GM18519 (cell line): Measurements from ENCODE around the gene DENND2A.
"Not testable (repeated sequence)": the region's sequence is repeated elsewhere in the genome, so short reads cannot be mapped to it uniquely, and the experiment has no call there.

Source experiments
- ATAC-seq: cut with Tn5 transposase; IDR thresholded peaks from one replicate; pipeline ENCODE4 v1.9.1; 2021; ENCODE audit warnings: mild to moderate bottlenecking, moderate library complexity; ENCODE audit not compliant: unreplicated experiment, low FRiP score

The DENND2A gene, protein sequence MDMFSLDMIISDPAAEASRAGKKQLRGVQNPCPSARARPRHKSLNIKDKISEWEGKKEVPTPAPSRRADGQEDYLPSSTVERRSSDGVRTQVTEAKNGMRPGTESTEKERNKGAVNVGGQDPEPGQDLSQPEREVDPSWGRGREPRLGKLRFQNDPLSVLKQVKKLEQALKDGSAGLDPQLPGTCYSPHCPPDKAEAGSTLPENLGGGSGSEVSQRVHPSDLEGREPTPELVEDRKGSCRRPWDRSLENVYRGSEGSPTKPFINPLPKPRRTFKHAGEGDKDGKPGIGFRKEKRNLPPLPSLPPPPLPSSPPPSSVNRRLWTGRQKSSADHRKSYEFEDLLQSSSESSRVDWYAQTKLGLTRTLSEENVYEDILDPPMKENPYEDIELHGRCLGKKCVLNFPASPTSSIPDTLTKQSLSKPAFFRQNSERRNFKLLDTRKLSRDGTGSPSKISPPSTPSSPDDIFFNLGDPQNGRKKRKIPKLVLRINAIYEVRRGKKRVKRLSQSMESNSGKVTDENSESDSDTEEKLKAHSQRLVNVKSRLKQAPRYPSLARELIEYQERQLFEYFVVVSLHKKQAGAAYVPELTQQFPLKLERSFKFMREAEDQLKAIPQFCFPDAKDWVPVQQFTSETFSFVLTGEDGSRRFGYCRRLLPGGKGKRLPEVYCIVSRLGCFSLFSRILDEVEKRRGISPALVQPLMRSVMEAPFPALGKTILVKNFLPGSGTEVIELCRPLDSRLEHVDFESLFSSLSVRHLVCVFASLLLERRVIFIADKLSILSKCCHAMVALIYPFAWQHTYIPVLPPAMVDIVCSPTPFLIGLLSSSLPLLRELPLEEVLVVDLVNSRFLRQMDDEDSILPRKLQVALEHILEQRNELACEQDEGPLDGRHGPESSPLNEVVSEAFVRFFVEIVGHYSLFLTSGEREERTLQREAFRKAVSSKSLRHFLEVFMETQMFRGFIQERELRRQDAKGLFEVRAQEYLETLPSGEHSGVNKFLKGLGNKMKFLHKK

DNA sequence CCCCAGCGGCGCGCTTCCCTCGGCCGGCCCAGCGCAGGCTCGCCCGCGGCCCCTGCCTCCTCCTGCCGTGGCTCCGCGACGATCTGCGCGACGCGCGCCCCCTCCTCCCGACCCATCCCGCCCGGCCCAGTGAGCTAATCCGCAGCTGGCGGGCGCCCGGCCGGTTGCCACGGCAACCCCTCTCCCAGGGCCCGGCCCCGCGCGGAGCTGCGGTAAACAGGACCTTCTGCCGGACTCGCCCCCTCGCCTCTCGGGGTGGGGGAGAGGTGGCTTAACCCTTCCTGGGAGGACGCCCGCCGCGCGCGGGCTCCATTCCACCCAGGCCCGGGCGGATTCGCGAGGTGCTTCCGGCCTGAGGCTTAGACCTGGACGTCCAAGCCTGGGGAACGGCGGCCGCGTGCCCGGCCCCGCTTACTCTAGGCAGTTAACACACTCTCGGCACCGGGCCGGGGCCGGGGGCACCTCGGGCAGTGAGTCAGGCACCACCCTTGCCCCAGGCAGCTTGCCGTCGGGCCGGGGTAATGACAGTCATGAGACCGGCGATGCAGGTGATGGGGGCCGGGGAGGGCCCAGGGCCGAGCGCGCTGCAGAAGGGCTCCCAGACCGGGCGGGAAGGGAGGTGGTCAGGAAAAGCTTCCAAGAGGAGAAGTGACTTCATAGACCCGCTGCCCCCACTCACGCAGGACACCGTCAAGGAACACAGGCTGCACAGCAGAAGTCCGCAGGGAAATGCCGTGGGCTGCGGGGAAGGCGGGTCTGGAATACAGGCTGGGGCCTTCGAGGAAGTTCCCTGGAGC lies at the start of gene DENND2A:
TSS of gene DENND2A (minus strand) at position 87 of the 797 bp plus-strand sequence. CDS start 38,416 bp downstream, outside the sequence.
- ATAC-seq: no peak

DNA sequence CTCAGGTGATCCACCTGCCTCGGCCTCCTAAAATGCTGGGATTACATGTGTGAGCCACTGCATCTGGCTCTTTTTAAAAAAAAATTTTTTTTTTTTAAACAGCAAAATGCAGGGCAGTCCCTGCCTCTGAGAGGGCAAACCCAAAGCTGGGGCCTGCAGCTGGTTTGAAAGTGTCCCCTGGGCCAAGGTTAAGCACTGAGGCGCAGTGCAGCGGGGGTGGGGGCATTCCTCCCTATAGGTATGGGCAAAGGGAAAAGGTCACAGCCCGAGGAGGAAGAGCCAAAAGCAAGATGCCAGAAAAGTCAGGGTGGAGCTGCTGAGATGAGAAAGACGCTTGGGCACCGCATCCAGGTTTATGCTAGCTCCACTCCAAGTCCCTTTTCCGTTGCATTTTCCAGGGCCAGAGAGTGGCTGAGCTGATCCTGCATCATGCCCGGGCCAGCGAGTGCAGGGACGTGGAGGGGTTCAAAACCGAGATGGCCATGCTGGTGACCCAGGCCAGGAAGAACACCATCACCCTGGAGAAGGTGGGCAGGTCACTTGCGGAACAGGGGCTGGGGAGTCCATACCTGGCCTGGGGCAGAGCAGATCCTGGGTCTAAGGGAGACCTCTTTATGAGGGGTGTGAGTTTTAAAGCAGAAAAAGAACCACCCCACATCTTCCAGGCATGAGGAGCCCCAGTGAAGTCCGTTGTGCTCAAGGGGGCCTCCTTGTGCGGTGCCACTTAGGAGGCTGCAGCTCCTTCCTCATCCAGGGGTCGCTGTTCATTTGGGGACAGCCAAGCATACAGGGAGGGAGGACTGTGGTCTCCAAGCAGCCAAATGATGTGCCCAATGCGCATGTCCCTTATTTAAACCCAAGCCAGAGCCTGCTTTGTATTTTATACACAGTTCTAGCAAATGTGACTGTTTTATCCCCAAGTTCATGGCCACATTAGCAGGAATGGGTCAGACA lies 48.9 kb upstream of the DENND2A start:
- ATAC-seq: no peak

DNA sequence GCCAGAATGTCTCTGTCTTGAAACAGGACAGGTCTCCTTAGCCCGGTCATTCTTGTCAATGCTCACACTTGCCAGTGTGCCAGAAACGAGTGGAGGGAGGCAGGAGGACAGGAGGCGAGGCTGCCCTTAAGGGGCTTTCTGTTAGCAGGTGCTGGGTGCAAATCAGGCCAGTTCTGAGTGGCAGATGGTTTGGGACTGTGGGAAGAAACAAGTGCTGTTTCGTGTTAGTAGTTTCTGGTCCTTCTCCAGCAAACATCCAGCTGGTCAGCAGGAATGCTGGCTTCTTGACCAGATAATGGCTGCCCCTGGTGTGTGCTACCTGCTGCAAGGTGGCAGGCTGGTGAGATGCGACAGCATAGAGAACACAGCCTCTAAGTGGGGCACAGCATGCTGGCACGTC lies 47.7 kb upstream of the DENND2A start:
- no peak for ATAC-seq

DNA sequence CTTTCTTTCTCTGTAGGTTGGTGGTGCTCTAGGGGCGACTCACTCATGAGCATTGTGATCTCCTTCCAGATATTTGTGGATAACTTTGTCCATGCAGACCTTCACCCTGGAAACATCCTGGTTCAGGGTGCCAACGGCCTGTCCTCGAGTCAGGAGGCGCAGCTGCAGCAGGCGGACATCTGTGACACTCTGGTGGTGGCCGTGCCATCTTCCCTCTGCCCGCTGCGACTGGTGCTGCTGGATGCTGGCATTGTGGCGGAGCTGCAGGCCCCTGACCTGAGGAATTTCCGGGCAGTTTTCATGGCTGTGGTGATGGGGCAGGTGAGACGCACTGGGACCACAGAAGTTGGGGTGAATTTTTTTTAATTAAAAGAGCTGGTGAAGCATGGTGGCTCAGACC lies 46.3 kb upstream of the DENND2A start:
- no peak for ATAC-seq

DNA sequence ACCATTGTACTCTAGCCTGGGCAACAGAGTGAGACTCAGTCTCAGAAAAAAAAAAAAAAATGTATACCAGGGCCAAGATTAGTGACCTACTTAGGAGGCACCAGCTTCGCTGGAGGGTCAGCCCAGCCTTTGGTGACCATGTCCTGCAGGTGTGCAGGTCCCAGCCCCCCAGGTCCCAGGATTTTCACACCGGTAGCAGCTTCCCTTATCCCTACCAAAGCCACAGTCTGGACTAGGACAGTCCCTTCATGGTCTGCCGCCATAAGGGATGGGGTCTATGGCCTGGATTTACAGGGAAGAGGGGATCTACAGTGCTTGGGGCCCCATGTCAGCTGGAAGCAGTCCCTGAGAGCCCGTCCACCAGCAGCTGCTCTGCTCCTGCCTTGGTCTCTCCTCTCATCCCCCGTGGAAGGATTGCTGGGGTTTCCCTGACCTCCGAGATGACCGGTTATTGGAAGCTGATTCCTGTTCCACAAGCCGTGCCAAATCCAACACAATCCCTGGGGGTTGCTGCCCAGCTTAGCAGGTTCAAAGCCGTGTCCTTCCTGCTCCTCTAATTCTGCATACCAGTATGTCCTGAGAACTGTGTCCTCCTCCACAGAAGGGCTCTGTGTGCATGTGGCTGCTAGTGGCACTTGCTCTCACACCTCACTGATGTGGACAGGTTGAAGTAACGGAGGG lies 44.9 kb upstream of the DENND2A start:
- no peak for ATAC-seq

DNA sequence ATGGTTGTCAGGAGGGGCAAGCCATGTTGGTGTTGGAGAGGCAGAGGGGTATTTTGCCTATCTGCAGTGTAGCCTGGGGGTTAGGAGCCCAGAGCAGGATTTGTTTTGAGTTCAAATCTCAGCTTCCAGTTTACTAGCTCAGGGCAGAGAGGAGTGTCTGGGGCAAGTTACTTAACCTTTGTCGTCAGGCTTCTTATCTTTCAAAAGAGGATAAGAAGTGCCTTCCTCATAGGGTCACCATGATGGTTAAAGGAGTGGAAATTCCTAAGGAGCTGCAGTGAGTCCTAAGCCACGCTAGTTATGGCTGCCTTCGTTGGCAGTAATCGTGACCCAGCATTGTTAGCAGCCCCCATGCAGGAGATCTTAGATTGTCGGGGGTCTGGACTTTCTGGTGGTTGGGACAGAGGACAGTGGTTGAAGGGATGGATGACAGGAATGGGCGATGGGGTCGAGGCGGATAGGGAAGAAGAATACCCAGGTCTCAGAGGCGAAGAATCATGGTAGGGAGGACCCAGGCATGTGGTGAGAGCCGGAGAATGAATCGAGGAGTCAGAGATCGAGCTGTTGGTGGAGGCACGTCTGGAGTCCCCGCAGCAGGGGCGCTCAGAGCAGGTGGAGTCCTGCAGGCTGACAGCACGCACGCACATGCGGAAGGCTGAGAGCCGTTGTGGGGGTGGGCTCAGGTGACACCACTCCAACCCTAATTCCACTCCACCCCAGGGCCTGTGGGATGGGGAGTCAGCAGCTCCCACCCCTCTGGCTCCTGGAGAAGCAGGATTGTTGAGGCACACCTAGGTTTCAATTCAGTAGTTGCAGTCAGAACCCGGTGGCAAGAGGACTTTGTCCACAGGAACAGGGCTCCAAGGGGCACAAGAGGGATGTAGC lies 43.7 kb upstream of the DENND2A start:
- no peak for ATAC-seq

DNA sequence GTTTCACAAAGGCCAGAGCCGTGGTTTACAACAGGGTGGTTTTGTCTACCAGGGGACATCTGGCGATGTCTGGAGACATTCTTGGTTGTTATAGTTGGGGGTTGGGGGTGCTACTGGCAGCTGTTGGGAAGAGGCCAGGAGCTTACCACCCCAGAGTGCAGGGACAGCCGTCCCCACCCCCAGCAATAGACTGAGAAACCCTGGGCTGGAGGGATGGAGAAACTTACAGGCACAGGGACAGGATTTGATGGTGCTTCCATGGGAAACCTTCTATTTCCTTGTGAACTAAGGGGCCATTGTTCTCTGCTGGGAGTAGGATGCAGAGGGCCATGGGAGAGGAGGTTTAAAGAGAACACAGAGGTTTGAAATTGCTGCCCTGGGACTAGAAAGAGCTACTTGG lies 43.0 kb upstream of the DENND2A start:
- ATAC-seq: no peak

DNA sequence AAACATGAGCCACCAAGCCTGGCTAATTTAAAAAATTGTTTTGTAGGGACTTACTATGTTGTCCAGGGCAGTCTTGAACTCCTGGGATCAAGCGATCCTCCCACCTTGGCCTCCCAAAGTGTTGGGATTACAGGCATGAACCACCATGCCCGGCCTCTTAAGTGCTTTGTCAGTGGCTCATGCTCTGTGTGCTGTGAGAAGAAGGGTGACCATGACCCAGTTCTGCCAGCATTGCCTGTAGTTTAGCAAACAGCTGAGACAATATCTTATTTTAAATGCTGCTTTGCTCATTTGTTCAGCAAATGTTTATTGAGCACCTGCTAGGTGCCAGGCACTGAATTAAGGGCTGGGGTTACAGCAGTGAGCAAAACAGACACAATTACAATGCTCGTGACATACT lies 41.2 kb upstream of the DENND2A start:
- no peak for ATAC-seq

DNA sequence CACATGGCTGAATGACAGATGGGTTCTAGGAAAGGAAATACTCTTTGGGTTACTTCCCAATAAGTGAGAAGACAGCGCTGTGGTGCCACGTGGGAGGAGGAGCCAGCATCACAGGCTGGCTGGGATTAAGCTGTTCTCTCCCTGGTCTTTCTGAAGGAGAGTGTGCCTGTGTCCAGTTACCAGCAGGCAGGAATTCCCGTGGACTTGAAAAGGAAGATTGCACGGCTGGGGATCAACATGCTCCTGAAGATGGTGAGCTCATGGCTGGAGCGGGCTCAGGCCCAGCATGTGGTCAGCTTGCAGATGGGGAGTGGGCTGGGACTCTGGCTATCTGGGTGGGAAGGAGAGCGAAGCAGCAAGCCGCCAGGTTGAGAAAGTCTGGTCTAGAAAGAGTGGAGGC lies 40.3 kb upstream of the DENND2A start:
- no peak for ATAC-seq

DNA sequence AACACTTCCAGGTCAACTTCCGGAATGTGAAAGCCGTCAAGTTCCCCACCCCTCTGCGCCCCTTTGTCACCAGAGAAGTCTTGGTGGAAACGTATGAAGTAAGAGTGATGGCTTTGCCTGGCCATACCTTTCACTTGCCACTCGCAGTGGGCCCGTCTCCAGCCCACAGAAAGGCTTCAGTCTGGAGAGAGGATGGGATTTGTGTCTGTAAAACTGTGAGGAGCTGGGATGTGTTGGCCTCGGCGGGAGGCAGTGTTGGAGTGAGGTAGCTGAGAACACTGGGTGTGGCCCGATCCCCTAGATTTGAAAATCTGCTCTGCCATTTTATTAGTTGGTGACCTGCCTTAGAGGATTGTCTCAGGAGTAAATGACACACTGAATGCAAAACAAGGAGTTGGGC lies 38.6 kb upstream of the DENND2A start:
- no peak for ATAC-seq

DNA sequence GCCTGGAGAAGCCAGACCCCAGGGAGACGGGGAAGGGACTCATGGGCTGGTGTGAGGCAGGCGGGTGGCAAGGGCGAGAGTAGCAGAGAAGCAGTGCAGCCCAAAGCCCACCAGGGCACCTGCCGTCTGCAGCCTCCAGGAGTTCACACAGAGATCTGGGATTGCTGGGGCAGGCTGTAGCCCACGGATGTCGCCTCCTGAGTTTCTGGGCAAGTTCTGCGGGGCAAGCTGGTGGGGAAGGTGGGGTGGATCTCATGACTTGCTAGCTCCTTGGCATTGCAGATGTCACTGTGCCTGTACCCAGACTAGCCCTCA lies 38.2 kb upstream of the DENND2A start:
- ATAC-seq: no peak

DNA sequence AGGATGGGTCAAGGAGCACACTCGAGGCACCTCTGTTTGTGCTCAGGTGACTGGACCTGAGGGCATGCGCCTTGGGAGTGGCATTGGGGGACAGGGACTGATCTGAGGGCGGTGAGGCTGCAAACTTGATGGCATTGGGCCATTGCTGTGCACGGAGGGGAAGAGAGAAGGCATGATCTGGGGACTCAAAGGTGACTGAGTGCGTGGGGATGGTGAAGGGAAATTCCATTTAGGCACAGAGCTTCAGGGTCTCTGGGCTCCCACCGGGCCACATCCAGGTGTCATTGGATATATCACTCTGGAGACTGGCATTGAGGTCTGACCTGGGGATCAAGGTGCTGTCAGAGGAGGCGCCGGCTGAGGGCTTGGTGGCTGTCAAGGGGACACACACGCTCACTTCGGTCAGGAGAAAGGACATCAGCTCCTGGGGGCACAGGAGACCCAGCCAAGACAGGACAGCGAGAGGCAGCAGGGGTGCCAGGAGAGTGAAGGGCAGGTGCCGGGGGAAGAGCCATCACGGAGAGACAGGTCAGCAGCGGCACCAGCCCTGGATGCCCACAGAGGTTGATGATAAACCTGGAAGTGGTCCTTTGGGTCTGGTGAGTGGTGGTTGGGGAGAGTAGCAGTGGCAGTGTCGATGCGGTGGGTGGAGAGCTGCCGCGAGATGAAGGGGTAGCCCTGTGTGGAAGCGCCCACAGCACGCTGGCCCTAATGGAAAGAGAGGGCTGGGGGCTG lies 37.6 kb upstream of the DENND2A start:
- ATAC-seq: no peak

DNA sequence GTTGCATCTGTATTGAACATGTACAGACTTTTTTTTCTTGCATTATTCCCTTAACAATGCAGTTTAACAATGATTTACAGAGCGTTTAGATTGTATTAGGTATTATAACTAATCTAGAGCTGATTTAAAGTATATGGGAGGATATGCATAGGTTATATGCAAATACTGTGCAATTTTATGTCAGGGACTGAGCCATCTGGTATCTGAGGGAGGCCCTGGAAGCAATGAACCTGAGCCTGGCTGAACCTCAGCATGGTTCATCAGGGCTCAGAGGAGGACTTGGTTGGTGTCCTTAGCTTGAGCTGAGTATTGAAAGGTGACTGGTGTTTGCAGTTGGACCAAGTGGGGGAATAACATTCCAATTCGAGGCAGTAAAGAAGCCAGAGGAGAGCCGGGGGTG lies 36.9 kb upstream of the DENND2A start:
- ATAC-seq: no peak

DNA sequence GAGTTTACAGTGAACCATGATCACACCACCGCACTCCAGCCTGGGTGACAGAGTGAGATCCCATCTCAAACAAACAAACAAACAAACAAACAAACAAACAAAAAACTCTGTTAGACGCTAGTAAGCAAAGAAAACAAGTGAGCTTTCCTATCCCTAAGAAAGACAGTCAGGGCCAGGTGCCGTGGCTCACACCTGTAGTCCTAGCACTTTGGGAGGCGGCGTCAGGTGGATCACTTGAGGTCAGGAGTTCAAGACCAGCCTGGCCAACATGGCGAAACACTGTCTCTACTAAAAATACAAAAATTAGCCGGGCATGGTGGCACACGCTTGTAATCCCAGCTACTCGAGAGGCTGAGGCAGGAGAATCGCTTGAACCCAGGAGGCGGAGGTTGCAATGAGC lies 36.3 kb upstream of the DENND2A start:
- not testable (repeated sequence) for ATAC-seq

DNA sequence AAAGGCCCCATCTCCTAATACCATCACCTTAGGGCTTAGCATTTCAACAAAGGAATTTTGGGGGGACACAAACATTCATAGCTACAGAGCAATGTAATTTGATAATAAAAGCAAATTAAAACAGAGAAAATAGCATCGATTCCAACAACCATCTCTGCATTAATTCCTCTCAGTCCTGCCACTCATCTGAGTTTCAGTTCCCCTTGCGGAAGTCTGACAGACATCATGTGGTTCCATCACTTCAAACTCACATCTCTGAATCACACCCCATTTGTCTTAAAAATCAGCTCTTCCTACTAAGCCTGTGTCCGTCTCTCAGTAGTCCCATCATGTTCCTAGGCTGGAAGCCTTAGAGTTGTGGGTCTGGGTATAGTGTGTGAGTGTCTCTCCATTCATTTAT lies 35.7 kb upstream of the DENND2A start:
- peak; percentile 66 for ATAC-seq

DNA sequence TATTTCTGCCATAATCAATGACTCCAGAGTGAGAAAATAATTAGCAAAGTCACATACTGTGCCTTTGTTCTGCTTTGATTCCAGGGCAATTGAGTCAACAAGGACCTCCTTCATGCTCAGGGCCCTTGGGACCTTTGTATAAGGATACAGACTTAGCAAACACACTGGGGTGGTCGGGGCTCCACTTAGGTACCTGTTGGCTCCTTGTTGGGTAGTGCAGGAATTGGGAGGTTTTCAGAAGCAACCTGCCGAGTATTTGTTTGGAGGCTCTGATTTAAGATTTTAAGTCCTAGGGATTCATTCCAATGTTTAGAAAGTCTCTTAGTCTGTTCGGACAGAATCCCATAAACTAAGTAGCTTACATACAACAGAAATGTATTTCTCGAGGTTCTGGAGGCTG lies 35.1 kb upstream of the DENND2A start:
- ATAC-seq: no peak

DNA sequence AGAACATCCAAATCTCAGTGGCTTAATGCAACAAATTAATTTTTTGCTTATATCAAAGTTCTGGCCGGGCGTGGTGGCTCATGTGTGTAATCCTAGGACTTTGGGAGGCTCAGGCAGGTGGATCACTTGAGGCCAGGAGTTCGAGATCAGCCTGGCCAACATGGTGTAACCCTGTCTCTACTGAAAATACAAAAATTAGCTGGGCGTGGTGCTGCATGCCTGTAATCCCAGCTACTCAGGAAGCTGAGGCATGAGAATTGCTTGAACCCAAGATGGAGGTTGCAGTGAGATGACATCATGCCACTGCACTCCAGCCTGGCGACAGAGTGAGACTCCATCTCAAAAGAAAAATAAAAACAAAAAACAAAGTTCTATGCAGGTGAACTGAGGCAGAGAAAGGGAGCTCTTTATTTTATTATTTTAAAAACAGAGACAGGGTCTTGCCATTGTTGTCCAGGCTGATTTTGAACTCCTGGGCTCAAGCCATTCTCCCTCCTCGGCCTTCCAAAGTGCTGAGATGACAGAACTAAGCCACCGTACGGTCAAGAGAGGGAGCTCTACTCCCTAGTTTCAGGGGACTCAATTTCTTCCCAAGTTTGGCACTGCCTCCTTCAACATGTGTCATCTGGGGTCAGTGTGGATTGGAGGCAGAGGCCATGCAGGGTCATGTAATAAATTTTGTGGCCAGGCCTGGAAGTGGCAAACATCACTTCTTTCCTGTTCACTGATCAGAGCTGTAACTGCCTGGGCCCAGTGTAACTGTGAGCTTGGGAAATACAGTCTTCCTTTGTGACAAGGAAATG lies 34.5 kb upstream of the DENND2A start:
- no peak for ATAC-seq
